NCI-H1092 (cell line): ENCODE data around the gene SLC16A13.
"Not testable (repeated sequence)": the region's sequence is repeated elsewhere in the genome, so short reads cannot be mapped to it uniquely, and the experiment has no call there.

Source experiments
- DNase-seq: peaks from one replicate; lab custom pipeline; 2025; lab: John Stamatoyannopoulos, UW

SLC16A13 gene, protein sequence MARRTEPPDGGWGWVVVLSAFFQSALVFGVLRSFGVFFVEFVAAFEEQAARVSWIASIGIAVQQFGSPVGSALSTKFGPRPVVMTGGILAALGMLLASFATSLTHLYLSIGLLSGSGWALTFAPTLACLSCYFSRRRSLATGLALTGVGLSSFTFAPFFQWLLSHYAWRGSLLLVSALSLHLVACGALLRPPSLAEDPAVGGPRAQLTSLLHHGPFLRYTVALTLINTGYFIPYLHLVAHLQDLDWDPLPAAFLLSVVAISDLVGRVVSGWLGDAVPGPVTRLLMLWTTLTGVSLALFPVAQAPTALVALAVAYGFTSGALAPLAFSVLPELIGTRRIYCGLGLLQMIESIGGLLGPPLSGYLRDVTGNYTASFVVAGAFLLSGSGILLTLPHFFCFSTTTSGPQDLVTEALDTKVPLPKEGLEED

DNA sequence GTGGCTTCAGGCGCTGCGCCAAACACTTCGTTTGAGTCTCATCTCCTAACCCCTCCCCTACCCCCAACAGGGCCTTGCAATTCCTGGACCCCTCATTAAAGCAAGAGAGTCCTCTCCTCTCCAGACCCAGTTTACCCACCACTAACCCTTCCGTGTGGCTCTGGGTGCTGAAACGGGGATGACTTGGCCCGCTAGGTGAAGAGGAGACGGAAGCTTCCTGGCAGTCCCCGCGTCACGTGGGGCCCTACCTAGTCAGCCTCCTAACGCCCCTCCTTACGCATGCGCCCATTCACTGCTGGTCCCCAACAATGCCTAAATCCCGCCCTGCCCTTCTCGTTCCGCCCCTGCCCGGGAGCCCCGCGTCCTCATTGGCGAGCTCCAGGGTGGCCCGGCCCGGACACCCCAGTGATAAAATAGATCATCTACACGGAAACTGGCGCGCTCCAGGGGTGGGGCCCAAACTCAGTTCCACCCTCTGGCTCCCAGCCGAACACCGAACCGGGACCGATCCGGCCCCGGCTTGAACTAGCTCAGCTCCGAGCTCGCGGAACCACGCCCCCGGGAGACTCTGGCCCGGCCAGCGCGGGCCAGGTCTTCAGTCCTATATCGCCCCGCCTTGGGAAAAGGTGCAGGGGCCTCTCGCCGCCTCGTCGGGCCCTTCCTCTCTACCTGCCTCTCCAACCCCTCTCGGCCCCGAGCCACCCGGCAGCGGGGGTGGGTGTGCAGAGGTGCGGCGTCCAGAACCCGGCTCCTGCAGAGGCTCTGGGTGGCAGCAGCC, at the start of gene SLC16A13:
SLC16A13 (plus strand) TSS at position 425 of the 778 bp plus-strand sequence. CDS start 368 bp downstream, outside the sequence.
- DNase-seq: peak; percentile 85

DNA sequence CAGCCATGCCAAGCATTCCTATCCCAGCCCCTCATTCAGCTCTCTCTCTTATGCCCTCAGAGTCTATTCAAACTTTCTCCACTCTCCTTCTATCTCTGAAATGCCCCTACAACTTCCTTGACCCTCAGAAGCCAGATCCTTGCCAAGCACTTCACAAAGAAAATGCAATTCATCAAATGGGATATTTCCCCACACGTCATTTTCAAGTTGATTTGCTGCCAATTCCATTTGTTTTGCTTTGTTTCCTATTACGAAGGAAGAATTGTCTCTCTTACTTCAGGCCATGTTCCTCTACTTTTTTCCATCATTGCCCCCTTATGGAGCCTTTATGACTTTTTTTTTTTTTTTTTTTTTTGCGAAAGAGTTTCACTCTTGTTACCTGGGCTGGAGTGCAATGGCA, 49.1 kb upstream of the SLC16A13 start:
- DNase-seq: no peak

DNA sequence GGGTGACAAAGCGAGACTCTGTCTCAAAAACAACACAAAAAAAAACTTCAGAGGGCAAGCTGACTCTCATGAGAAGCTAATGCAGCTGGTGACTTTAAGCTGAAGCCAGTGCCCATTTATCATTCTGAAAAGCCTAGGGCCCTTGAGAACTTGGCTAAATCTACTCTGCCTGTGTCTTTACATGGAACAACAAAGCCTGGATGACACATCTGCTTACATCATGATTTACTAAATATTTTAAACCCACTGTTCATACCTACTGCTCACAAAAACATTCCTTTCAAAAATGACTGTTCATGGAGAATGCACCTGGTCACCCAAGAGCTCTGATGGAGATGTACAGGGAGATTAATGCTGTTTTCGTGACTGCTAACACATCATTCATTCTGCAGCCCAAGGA, 46.0 kb upstream of the SLC16A13 start:
- no peak for DNase-seq

DNA sequence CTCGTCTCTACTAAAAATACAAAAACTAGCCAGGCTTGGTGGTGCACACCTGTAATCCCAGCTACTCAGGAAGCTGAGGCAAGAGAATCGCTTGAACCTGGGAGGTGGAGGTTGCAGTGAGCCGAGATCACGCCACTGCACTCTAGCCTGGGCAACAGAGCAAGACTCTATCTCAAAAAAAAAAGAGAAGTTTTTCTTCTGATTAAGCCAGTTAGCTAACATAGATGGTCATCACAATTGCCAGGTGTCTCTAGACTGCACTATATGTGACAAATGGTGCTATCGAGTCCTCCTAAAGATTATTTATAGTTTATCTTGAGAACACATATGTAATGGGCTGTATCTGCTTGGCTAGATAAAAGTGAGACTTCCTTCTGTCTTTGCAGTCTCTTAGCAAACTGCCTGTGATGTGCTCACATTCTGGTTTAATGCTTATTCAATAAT, 42.2 kb upstream of the SLC16A13 start:
- DNase-seq: not testable (repeated sequence)

DNA sequence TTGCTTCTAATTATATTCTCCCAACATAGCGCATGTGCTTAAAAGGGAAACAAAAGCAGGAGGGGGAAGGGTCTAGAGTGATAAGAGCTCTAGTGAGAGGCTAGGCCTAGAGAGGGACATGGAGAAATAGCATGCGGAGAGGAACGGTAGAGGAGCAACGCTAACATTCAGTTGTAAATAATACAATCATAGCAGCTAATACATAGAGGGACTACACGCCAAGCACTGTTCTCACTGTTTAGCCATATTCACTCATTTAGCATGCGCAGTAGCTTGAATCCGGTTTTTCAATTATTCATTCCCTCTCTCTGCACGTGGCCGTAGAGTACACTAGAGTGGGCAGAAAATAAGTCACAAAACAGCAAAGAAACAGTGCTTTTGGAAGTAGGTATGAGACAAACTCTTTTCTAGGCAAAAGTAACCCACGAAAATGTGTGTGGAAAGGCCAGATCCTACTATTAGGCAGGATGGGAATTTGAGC, 41.7 kb upstream of the SLC16A13 start:
- no peak for DNase-seq

DNA sequence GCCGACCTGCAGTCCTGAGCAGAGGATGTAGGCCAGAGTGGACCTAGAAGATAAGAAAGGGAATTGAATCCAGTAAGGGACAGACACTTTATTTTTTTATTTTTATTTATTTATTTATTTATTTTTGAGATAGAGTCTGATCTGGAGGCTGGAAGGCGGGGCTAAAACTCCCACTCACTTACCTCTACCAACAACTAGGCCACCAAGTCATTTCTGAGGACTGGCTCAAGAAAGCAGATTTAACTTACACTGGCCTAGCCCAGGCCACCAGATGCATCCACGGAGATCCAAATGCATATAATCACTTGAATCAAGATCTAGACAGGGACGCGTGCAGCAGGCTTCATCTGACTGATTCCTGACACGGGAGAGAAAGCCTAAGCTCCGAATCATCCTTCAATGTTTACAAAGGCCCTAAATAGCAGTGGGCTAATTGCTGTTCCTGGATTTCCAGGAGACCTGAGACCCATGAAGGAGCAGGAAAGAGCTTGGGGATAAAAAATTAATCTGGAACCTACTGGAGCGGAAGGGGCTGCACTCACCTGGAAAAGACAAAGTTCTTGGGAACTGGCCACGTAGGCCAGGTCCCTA, 41.1 kb upstream of the SLC16A13 start:
- DNase-seq: no peak

DNA sequence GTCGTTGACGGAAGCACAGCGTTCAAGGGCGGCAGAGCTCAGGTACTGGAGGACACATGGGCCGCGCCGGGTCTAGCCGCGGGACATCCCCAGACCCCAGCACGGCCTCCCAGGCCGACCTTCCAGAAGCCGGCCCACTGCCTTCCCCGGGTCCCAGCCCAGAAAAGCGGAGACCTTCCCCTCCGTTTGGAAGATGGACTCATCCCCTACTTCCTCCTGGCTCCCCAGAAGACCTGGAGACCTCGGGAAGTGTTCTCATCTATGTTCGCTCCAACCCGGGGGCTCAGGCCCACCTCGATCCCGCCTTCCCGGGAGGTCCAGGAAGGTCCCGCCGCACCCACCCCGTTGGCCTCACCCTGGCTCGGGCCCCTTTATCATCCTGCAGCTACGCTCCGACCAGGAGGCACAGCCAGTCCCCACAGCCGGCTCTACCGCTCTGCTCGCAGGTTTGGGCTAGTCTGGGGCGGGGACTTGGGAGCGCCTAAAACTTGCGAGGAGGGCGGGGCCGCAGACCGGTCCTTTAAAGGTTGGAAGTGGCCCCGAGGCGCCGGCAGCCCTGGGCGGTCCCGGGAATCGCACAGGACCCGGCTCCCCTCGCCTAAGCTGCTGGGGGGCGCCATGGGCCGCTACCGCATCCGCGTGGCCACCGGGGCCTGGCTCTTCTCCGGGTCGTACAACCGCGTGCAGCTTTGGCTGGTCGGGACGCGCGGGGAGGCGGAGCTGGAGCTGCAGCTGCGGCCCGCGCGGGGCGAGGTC, 40.1 kb upstream of the SLC16A13 start, which contains the start of gene ALOX12:
ALOX12 (plus strand) TSS at position 550 of the 756 bp plus-strand sequence; CDS start at position 619, 69 bp downstream.
- DNase-seq: no peak

DNA sequence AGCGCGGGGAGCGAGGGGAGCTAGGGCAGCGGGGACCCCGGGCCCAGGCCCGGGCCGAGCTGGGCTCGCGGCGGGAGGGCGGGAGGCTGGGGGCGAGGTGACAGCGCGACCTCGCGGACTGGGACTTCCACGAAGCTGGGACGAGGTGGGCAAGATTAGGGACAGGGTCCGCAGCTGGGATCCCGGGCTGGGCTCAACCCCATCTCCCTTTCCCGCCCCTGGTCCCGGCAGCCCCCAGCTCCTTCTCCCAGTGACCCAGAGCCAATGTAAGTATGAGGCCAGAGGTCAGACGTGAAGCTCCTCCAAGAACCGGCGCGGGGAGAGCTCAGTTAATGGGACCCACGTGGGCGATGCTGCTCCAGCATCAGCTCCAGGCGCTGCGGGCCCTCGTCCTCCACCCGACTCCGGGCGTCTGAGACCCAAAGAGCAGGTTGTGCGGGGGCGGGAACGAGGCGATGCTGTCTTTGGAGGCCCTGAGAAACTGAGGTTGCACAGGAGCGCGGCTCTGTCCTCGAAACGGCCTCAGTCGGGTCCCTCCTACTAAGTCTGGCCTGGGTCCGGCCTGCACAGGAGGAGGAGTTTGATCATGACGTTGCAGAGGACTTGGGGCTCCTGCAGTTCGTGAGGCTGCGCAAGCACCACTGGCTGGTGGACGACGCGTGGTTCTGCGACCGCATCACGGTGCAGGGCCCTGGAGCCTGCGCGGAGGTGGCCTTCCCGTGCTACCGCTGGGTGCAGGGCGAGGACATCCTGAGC, 39.4 kb upstream of the SLC16A13 start:
- DNase-seq: no peak

DNA sequence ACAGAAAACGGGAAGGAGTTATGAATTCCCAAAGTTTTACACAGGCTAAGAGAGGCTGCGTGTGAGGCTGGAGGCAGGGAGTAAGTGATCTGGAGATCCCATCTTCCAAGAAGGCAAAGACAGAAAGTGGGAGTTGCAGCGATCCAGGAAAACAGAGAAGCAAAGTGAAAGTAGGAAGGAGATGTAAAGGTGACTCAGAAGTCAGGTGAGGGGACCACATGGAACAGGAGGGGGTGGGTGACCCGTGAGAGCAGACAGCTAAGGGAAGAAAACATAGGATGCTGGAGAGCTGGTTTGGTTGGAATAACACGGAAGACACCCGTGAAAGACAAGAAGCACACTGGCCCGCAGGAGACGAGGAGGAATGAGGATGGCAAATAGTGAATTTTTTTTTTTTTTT, 38.6 kb upstream of the SLC16A13 start:
- no peak for DNase-seq

DNA sequence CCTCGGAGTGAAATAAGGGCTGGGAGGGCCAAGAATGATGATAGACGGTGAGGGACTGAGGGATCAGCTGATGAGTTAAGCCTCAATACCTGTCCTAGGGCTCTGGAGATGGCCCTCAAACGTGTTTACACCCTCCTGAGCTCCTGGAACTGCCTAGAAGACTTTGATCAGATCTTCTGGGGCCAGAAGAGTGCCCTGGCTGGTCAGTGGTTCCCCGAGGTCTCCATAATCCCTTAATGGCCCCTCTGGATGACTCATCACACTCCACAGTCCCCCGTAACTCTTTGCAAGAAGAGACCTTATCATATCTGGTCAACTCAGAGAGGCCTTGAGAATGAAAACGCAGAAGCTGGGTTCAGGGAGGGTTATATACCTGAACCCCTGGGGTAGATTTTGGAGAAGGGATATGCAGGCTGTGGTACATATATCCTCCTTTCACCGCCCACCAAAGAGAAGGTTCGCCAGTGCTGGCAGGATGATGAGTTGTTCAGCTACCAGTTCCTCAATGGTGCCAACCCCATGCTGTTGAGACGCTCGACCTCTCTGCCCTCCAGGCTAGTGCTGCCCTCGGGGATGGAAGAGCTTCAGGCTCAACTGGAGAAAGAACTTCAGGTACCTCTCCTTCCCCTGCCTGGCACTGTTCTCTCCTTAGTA, 36.8 kb upstream of the SLC16A13 start:
- DNase-seq: no peak

DNA sequence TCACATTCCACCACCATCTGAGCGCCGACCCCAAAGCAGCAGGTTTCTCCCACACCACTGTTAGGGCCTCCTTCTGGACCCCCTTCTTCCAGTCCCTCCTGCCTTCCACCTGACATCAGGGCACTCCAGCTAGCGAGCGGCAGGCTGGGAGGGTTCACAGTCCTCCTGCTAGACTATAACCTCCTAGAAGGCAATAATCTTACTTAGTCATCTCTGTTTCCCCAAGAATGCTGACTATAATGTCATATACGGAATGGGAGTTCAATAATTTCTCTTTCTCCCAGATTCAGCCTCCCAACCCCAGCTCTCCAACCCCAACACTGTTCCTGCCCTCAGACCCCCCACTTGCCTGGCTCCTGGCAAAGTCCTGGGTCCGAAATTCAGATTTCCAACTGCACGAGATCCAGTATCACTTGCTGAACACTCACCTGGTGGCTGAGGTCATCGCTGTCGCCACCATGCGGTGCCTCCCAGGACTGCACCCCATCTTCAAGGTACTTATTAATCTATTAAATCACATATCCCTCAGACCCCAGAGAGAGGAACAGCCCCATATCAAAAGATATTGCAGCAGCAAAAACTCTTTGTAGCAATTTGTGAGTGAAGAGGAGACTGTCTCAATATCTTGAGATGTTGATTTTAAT, 34.4 kb upstream of the SLC16A13 start:
- DNase-seq: no peak

DNA sequence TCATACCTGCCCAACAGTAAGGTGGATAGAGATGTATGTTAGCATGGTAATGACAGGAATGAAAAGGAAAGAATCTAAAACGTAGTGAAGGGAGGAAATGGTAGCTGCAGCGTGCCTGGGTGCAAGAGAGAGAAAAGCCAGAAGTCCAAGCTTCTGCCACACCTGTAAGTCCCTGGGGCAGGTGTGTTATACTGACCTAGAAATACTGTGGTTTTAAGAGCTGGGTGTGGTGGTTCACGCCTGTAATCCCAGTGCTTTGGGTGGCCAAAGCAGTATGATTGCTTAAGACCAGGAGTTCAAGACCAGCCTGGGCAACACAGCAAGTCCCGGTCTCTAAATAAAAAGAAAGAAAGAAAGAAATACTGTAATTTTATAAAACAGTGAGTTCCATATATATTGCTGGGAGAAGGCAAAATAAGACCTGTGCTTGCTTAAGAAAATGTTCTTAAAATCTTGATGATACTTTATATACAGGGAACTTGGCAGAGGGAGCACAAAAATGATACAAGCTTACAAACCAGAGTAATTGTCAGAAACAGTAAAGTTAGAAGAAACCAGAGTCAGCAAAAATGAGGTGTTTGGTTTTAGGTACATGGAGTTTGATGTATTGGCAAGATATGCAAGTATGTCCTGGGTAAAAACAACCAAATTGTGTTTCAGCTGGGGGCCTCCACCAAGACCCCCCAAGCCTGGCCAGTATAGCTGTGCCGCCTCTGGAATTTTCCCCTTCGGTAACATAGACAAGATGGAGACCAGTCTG, 33.3 kb upstream of the SLC16A13 start:
- DNase-seq: no peak

DNA sequence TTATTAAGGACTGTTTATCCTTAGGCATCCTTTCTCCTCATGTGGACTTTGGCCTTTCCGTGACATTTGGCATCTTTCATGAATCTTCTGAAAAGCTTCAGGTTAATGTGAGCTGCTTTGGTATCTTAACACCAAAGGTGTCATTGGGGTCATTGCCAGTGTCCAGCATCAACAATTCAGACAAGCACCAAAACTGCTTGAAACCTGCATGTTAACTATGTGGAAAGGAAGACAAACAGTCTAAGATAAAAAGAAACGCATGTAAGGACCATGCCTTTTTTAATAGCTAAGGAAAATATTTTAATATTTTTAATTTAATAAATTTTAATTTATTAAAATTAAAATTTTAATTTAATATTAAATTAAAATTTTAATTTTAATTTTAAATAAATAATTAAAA, 32.1 kb upstream of the SLC16A13 start:
- no peak for DNase-seq

DNA sequence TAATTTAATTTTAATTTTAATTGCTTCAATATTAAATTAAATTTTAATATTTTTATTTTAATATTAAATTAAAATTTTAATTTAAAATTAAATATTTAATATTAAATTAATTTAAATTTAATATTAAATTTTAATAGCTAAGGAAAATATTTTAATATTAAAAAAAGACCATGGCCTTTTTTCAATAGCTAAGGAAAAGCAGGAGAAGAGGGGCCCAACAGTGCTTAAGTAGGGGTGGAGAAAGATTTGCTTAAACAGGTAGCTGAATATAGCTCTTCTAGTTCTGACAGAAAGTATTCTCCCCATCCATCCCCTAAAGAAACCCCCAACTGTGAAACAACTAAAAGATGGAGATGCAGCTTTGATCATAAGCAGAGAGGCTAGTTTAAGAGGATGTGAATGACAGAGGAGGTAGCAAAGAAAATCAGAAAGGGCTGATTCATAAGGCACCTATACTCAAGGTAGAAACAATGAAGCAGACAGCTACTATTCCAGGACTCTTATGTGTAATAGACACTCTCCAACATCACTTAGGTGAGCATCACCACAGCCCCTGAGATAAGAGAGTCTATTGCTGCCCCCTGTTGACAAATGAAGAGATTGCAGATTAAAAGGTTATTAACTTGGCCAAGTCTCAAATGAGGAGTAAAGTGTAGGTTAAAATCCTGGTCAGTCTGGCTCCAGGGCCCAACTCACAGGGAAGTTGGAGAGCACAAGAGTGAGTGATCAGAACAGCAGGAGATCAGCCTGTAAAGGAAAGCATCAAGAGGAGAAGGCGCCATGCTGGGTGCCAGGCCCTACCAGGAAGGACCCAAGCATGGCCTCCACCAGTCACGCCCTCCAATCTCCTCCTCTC, 31.2 kb upstream of the SLC16A13 start:
- DNase-seq: peak; percentile 50

DNA sequence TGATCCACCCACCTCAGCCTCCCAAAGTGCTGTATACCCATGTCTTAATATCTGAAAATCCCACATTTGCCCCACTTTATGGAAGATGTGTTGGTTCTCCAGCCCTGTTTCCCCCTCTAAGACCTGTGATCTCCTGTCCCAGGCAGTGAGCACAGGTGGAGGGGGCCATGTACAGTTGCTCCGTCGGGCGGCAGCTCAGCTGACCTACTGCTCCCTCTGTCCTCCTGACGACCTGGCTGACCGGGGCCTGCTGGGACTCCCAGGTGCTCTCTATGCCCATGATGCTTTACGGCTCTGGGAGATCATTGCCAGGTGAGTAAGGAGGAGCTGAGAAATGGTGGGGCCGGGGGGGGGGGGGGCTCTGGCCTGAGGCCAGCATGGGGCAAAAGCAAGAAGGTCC, 30.1 kb upstream of the SLC16A13 start:
- DNase-seq: no peak

DNA sequence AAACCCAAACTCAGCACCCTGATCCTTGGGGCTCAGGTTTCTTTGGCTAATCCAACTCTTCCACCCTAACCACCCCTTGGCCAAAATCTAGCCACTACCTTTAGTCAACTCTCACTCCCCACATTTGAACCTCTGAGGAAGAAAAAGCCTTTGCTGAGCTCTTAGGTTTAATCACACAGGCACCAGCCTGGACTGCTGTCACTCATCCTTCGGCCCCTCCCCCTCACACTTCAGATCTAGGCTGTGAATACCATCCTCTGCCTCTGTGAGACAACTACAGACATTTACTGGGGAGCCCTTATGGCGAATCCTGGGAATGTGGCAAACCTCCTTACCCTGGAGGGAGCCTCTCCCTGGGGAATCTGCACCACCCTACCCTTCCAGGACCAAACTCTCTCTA, 28.7 kb upstream of the SLC16A13 start:
- DNase-seq: no peak

DNA sequence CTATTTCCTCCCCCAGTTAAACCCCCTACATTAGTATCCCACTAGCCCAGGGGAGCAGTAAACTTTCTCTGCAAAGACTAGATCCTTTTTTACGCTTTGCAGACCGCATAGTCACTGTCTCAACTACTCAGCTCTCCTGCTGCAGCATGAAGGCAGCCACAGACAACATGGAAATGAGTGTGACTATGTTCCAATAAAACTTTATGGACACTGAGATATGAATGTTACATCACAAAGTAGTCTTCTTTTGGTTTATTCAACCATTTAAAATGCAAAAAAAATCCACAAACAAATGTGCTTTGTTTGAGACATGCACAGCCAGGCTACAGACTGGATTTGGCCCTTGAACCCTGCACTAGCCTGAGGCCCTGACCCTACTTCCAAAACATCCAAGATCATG, 25.3 kb upstream of the SLC16A13 start:
- no peak for DNase-seq

DNA sequence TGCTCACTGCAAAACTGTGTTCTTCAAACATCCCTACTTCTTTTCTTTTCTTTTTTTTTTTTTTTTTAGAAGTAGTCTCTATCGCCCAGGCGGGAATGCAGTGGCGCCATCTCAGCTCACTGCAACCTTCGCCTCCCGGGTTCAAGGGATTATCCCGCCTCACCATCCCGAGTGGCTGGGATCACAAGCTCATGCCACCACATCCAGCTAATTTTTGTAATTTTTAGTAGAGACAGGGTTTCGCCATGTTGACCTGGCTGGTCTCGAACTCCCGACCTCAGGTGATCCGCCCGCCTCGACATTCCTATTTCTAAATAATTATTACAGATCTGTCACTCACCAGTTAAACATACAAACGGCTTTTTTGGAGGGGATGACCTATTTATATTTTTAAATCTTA, 24.4 kb upstream of the SLC16A13 start:
- DNase-seq: no peak
